ENCODE data around the gene DIPK1C.

Gene DIPK1C

GRCh38 chr18:74451148-74451547, 6.0 kb downstream of the DIPK1C start:
- ATAC-seq = no peak
- TF ChIP-seq OSR1 (CRISPR knock-in tag; IDR thresholded peaks at IDR 0.05) (no peak), TCF4 (CRISPR knock-in tag; IDR thresholded peaks at IDR 0.05; ENCODE audit: borderline replicate concordance) (no peak), ZNF70 (CRISPR knock-in tag; IDR thresholded peaks at IDR 0.05) (no peak), CSRNP3 (CRISPR knock-in tag; IDR thresholded peaks at IDR 0.05) (no peak), ZC3H10 (CRISPR knock-in tag; IDR thresholded peaks at IDR 0.05) (no peak), PPARA (CRISPR knock-in tag; IDR thresholded peaks at IDR 0.05; ENCODE audit: borderline replicate concordance) (no peak), ESRRG (CRISPR knock-in tag; IDR thresholded peaks at IDR 0.05) (no peak), POU6F1 (CRISPR knock-in tag; IDR thresholded peaks at IDR 0.05; ENCODE audit: borderline replicate concordance, low read depth) (no peak), ZNF565 (CRISPR knock-in tag; conservative IDR thresholded peaks at IDR 0.05; ENCODE audit: low read depth) (no peak), GLIS3 (CRISPR knock-in tag; IDR thresholded peaks at IDR 0.05) (no peak), CSDC2 (CRISPR knock-in tag; IDR thresholded peaks at IDR 0.05) (no peak), TSHZ2 (CRISPR knock-in tag; IDR thresholded peaks at IDR 0.05) (no peak), SNAI2 (CRISPR knock-in tag; IDR thresholded peaks at IDR 0.05) (no peak), ZNF8 (CRISPR knock-in tag; IDR thresholded peaks at IDR 0.05) (no peak), ISL1 (CRISPR knock-in tag; IDR thresholded peaks at IDR 0.05) (no peak), TOX (CRISPR knock-in tag; IDR thresholded peaks at IDR 0.05; ENCODE audit: borderline replicate concordance) (no peak), RARB (CRISPR knock-in tag; IDR thresholded peaks at IDR 0.05) (no peak), ZFP3 (CRISPR knock-in tag; IDR thresholded peaks at IDR 0.05) (no peak), BACH2 (CRISPR knock-in tag; IDR thresholded peaks at IDR 0.05; ENCODE audit: borderline replicate concordance) (no peak), PATZ1 (CRISPR knock-in tag; IDR thresholded peaks at IDR 0.05; ENCODE audit: borderline replicate concordance) (no peak)

- TF ChIP-seq CSDC2 (CRISPR knock-in tag; IDR thresholded peaks at IDR 0.05) (no peak), PATZ1 (CRISPR knock-in tag; IDR thresholded peaks at IDR 0.05; ENCODE audit: borderline replicate concordance) (no peak), GLIS3 (CRISPR knock-in tag; IDR thresholded peaks at IDR 0.05) (no peak), ZFP30 (CRISPR knock-in tag; IDR thresholded peaks at IDR 0.05) (no peak), OSR1 (CRISPR knock-in tag; IDR thresholded peaks at IDR 0.05) (no peak), ZNF70 (CRISPR knock-in tag; IDR thresholded peaks at IDR 0.05) (no peak), ZNF8 (CRISPR knock-in tag; IDR thresholded peaks at IDR 0.05) (no peak), CSRNP3 (CRISPR knock-in tag; IDR thresholded peaks at IDR 0.05) (no peak), TOX (CRISPR knock-in tag; IDR thresholded peaks at IDR 0.05; ENCODE audit: borderline replicate concordance) (no peak), RARB (CRISPR knock-in tag; IDR thresholded peaks at IDR 0.05) (no peak), PPARA (CRISPR knock-in tag; IDR thresholded peaks at IDR 0.05; ENCODE audit: borderline replicate concordance) (no peak), SNAI2 (CRISPR knock-in tag; IDR thresholded peaks at IDR 0.05) (no peak), ZC3H10 (CRISPR knock-in tag; IDR thresholded peaks at IDR 0.05) (no peak), BACH2 (CRISPR knock-in tag; IDR thresholded peaks at IDR 0.05; ENCODE audit: borderline replicate concordance) (no peak)
- no peak for ATAC-seq
These were observed 6.5 kb downstream of the DIPK1C start for GRCh38 chr18:74450626-74451025.
